Activated CD4-positive, alpha-beta T cell treated with anti-CD3 and anti-CD28 coated beads, Interleukin-2, amount 50 U/mL, for 4 hours (primary cell): Measurements from ENCODE around the gene PPM1K.

ENCODE experiments used
- DNase-seq, 2 experiments: peaks; one replicate each; pipeline ENCODE4 v3.0.0-alpha.2; 2020

PPM1K gene

GRCh38 chr4:88216395-88216794, 68.0 kb downstream of the PPM1K start:
- DNase-seq: no peak

GRCh38 chr4:88215351-88215750, 69.0 kb downstream of the PPM1K start:
- no peak for DNase-seq

GRCh38 chr4:88212253-88212561, 72.2 kb downstream of the PPM1K start:
- DNase-seq: no peak

DNA sequence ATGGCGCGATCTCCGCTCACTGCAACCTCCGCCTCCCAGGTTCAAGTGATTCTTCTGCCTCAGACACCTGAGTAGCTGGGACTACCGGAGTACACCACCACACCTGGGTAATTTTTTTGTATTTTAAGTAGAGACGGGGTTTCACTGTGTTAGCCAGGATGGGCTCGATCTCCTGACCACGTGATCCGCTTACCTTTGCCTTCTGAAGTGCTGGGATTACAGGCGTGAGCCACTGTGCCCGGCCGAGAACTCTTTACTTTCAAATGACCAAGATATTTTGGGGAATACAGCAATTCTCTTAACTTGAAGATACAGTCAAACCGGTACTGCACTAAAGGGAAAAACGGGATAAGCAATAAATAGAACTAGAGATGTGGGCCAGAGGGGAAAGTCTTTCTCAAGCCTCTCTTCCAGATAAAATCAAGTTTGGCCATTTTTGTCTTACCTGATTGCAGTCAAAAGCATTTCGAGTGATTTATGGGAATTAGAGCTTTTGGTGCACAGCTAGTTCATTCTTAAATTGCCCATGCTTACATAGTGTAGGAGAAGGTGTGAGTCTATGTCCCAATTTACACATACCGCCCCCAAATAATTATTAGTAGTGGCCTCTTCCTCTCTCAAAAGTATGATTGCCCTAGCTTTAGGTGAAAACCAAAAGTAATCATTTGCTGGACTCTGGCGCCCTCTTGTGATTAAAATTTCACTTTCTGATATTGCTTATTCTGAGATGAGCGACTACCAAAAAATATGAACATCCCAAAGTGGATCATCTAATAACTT, 72.7 kb downstream of the PPM1K start:
- DNase-seq: peak; percentile 5 to 12

GRCh38 chr4:88208156-88208555, 76.2 kb downstream of the PPM1K start:
- no peak for DNase-seq
